22Rv1 (cell line): ENCODE measurements around the gene ARAP1.

Source experiments
- CTCF ChIP-seq: fragments of 450-650 bp; IDR thresholded peaks from 2 replicates; pipeline ENCODE4 v1.5.1; 2017; ENCODE audit warnings: mild to moderate bottlenecking
- ZFX ChIP-seq: fragments of 450-650 bp; IDR thresholded peaks from 2 replicates; pipeline ENCODE4 v1.6.1; 2017; ENCODE audit warnings: antibody characterized with exemption, borderline replicate concordance

GRCh38 chr11:72668629-72669347 is 83.4 kb downstream of the ARAP1 start:
- TF ChIP-seq CTCF, result no peak
- no peak for TF ChIP-seq ZFX
